T-helper 2 cell (primary cell): Measurements from ENCODE around the gene ZNF559.

Source experiments
- DNase-seq, 5 experiments: peaks; one replicate each; pipeline versions ENCODE4 v3.0.0 to v3.0.0-alpha.2; 2012 to 2022

ZNF559 gene

GRCh38 chr19:9354651-9355050, 30.7 kb downstream of the ZNF559 start:
- no peak for DNase-seq

GRCh38 chr19:9362905-9363304, 38.9 kb downstream of the ZNF559 start, which contains the start of gene ZNF177:
ZNF177 (plus strand) TSS chr19:9363013; CDS start chr19:9378312, 15,299 bp downstream.
- DNase-seq: no peak

GRCh38 chr19:9370738-9371619, 47.0 kb downstream of the ZNF559 start:
- DNase-seq: no peak

GRCh38 chr19:9381361-9381785, 57.4 kb downstream of the ZNF559 start:
- no peak for DNase-seq
